Measurements from ENCODE around the gene FOXD4L3. TPM values are rescaled to one million over a fixed set of nuclear protein-coding genes. Genes with fewer than 3 reads are reported as not detected.
"Not testable (repeated sequence)": the region's sequence is repeated elsewhere in the genome, so short reads cannot be mapped to it uniquely, and the experiment has no call there.

FOXD4L3 gene
- total and polyA plus RNA-seq, 2 of the 13 experiments (the other 11 are each of a cell fraction or from before 2014, with no cell fraction given) = 0.07 TPM; not detected in 1

GRCh38 chr9:68335935-68336334 is 33.3 kb downstream of the FOXD4L3 start:
- H2AFZ ChIP-seq (ENCODE audit: low read length); H3K4me3 ChIP-seq (replicated peaks in 1 of 3; ENCODE audit: insufficient read depth in 1 of 3, low read depth in 2 of 3, low read length in 3 of 3); H3K9me3 ChIP-seq (ENCODE audit: low read length); H3K9ac ChIP-seq (ENCODE audit: insufficient read depth, low read depth, low read length); BruUV-seq (replicated peaks); ATAC-seq; intact Hi-C loops (cut with micrococcal nuclease; ENCODE audit: unreplicated experiment); H3K4me1 ChIP-seq (ENCODE audit: insufficient read depth, low read length); CTCF ChIA-PET (ENCODE audit: low intra/inter-chr PET ratio, low total read pairs); H3K27me3 ChIP-seq (ENCODE audit: control insufficient read depth in 1 of 2, insufficient read depth in 2 of 2, low read length in 2 of 2); DNase-seq (ENCODE audit: low spot score); FAIRE-seq; H3K79me2 ChIP-seq (ENCODE audit: insufficient read depth, low read length); H3K4me2 ChIP-seq (ENCODE audit: low read depth, low read length); H4K20me1 ChIP-seq (ENCODE audit: insufficient read depth, low read length); POLR2A ChIA-PET; H3K36me3 ChIP-seq (replicated peaks in 1 of 2; ENCODE audit: control insufficient read depth in 1 of 2, insufficient read depth in 2 of 2, low read length in 2 of 2); in situ Hi-C loops (cut with HindIII; ENCODE audit: extremely low pct_ligation_motif_present, low pct_unique_long_range_greater_than_20kb); H3K27ac ChIP-seq (ENCODE audit: extremely low read length, insufficient read depth, low read length): not testable (repeated sequence)
- WGBS (ENCODE audit: low lambda C conversion rate) = 15% methylated on average over 3 of the region's 3 CpGs

DNA sequence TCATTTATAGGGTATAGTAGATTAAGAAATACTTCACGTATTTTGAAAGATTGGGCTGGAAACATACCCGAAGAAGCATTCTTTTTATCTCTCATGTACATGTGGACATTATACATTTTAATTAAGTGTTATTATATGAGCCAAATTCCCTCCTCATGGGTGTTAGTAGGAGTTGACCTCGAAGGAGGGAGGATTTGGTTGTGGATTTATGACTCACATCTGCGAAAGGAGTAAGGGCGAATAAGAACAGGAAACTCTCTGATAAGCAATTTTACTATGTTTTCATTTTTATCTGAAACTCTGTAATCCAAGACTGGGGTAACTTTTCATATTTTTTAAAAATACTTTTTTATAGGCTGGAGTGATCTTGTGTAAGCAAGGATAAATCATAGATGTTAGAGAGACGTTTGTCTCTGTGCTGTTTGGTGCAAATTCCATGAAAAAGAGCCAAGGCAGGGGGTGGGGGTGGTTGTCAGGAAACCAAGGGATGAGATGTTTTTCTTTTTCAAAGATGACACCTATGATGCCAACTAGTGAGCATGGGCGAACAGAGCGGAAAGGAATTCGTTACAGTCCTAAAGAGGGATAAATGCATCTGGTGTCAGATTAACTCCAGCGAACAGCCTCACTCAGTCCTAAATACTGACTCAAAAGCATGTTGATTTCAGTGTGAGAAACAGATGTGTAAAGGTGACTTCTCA is 34.1 kb downstream of the FOXD4L3 start:
- H3K27ac ChIP-seq (ENCODE audit: extremely low read length, insufficient read depth, low read length); intact Hi-C loops (cut with micrococcal nuclease; ENCODE audit: unreplicated experiment); H3K79me2 ChIP-seq (ENCODE audit: insufficient read depth, low read length); H3K4me2 ChIP-seq (ENCODE audit: low read depth, low read length); H3K9ac ChIP-seq (ENCODE audit: insufficient read depth, low read depth, low read length); H3K4me1 ChIP-seq (ENCODE audit: insufficient read depth, low read length); BruUV-seq (replicated peaks); in situ Hi-C loops (cut with HindIII; ENCODE audit: extremely low pct_ligation_motif_present, low pct_unique_long_range_greater_than_20kb); H2AFZ ChIP-seq (ENCODE audit: low read length); H3K27me3 ChIP-seq (ENCODE audit: control insufficient read depth in 1 of 2, insufficient read depth in 2 of 2, low read length in 2 of 2); FAIRE-seq; POLR2A ChIA-PET; DNase-seq (ENCODE audit: low spot score); CTCF ChIA-PET (ENCODE audit: low intra/inter-chr PET ratio, low total read pairs); H3K9me3 ChIP-seq (ENCODE audit: low read length); H4K20me1 ChIP-seq (ENCODE audit: insufficient read depth, low read length); H3K4me3 ChIP-seq (replicated peaks in 1 of 3; ENCODE audit: insufficient read depth in 1 of 3, low read depth in 2 of 3, low read length in 3 of 3); H3K36me3 ChIP-seq (replicated peaks in 1 of 2; ENCODE audit: control insufficient read depth in 1 of 2, insufficient read depth in 2 of 2, low read length in 2 of 2); ATAC-seq: not testable (repeated sequence)
- WGBS (ENCODE audit: low lambda C conversion rate) = 27% methylated on average over 7 of the region's 10 CpGs

DNA sequence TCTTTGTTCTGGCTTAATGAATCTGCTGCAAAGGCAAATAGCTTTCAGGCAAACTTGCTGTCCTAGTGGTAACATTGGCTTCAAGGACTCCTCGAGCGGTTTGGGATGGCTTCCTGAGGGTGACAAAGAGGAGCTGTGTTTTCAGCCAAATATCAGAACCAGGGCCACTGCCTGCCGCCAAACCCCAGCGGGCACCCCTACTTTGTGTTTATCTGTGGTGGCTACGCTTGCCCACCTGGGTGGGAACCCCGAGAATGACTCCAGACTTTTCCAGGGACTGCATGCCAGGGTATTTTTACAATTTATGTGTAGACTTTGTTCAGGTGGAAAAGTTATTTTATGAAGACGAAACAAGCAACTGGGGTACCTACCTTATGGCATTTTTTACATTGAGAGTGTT is 35.3 kb downstream of the FOXD4L3 start:
- H3K9me3 ChIP-seq (ENCODE audit: low read length); H3K36me3 ChIP-seq (replicated peaks in 1 of 2; ENCODE audit: control insufficient read depth in 1 of 2, insufficient read depth in 2 of 2, low read length in 2 of 2); CTCF ChIA-PET (ENCODE audit: low intra/inter-chr PET ratio, low total read pairs); H3K4me1 ChIP-seq (ENCODE audit: insufficient read depth, low read length); H3K9ac ChIP-seq (ENCODE audit: insufficient read depth, low read depth, low read length); H3K4me3 ChIP-seq (replicated peaks in 1 of 3; ENCODE audit: insufficient read depth in 1 of 3, low read depth in 2 of 3, low read length in 3 of 3); in situ Hi-C loops (cut with HindIII; ENCODE audit: extremely low pct_ligation_motif_present, low pct_unique_long_range_greater_than_20kb); H3K79me2 ChIP-seq (ENCODE audit: insufficient read depth, low read length); intact Hi-C loops (cut with micrococcal nuclease; ENCODE audit: unreplicated experiment); POLR2A ChIA-PET; BruUV-seq (replicated peaks); H2AFZ ChIP-seq (ENCODE audit: low read length); ATAC-seq; FAIRE-seq; DNase-seq (ENCODE audit: low spot score); H3K27ac ChIP-seq (ENCODE audit: extremely low read length, insufficient read depth, low read length); H4K20me1 ChIP-seq (ENCODE audit: insufficient read depth, low read length); H3K27me3 ChIP-seq (ENCODE audit: control insufficient read depth in 1 of 2, insufficient read depth in 2 of 2, low read length in 2 of 2); H3K4me2 ChIP-seq (ENCODE audit: low read depth, low read length): not testable (repeated sequence)
- WGBS (ENCODE audit: low lambda C conversion rate) = 11% methylated on average over 5 of the region's 7 CpGs

DNA sequence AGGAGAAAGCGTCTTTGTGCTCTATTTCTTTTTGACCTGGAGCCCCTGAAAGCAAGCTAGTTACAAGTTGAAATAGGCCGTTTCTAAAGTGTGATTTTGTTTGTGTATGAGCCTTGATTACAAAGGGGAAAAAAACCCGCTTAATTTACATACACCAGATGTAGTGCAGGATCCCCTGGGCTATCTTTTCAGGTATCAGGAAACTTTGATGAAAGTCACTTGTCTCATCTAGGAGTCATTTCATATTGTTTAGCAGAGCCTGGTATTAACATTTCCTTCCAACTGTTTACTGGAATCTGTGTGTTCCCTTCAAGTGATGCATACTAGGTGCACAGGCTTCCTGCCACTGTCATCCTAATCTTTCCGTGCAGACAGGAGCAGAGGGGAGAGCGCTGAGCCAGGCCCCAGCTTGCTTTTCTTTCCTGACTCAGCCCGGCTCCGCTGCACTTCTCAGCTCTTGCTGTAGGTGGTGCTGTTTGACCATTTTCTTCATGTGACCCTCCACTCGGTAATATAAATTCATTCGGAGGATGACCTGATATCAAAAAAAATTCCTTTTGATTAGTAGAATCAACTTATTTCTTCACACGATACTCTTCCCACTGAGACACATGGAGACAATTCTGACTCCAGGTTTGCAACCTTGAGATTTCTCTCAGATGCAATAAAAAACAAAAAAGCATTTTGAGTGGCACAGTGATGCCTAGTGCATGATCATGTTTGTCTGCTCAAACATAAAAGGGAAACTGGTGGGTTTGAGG is 39.8 kb downstream of the FOXD4L3 start:
- H3K79me2 ChIP-seq (ENCODE audit: insufficient read depth, low read length); BruUV-seq (replicated peaks); H2AFZ ChIP-seq (ENCODE audit: low read length); H3K4me2 ChIP-seq (ENCODE audit: low read depth, low read length); CTCF ChIA-PET (ENCODE audit: low intra/inter-chr PET ratio, low total read pairs); H3K27ac ChIP-seq (ENCODE audit: extremely low read length, insufficient read depth, low read length); DNase-seq (ENCODE audit: low spot score); H3K27me3 ChIP-seq (ENCODE audit: control insufficient read depth in 1 of 2, insufficient read depth in 2 of 2, low read length in 2 of 2); H3K9me3 ChIP-seq (ENCODE audit: low read length); POLR2A ChIA-PET; in situ Hi-C loops (cut with HindIII; ENCODE audit: extremely low pct_ligation_motif_present, low pct_unique_long_range_greater_than_20kb); FAIRE-seq; H3K9ac ChIP-seq (ENCODE audit: insufficient read depth, low read depth, low read length); H3K36me3 ChIP-seq (replicated peaks in 1 of 2; ENCODE audit: control insufficient read depth in 1 of 2, insufficient read depth in 2 of 2, low read length in 2 of 2); H4K20me1 ChIP-seq (ENCODE audit: insufficient read depth, low read length); H3K4me3 ChIP-seq (replicated peaks in 1 of 3; ENCODE audit: insufficient read depth in 1 of 3, low read depth in 2 of 3, low read length in 3 of 3); H3K4me1 ChIP-seq (ENCODE audit: insufficient read depth, low read length): not testable (repeated sequence)
- peak; percentile 94 for ATAC-seq
- intact Hi-C loops (cut with micrococcal nuclease; ENCODE audit: unreplicated experiment) = loop anchor here (10.0 kb wide), 1 partner anchor 222 kb away; no protein-coding TSS in a partner anchor
- WGBS (ENCODE audit: low lambda C conversion rate) = 3% methylated on average over 6 of the region's 10 CpGs
